ENCODE data around the gene LHFPL3.

- TF ChIP-seq CTCF (IDR thresholded peaks at IDR 0.05) (no peak), REST (IDR thresholded peaks at IDR 0.05) (no peak), MAZ (IDR thresholded peaks at IDR 0.05; ENCODE audit: borderline replicate concordance, low read depth, low read length) (no peak), EHMT2 (IDR thresholded peaks at IDR 0.05; ENCODE audit: low read depth) (no peak), RFX5 (IDR thresholded peaks at IDR 0.05) (no peak), ZFP36 (IDR thresholded peaks at IDR 0.05; ENCODE audit: borderline replicate concordance, partially characterized antibody) (no peak), TP53 (CRISPR knock-in tag; IDR thresholded peaks at IDR 0.05) (no peak), ELK1 (IDR thresholded peaks at IDR 0.05; ENCODE audit: low read depth, low read length) (no peak)
These were observed 604.6 kb downstream of the LHFPL3 start for GRCh38 chr7:104933022-104933421.
